ENCODE data around the gene CUX1. TPM values are rescaled to one million over a fixed set of nuclear protein-coding genes. Genes with fewer than 3 reads are reported as not detected.

The CUX1 gene
- total and polyA plus RNA-seq, 4 donors, result 40.5 to 138 (median 69.1) TPM

DNA sequence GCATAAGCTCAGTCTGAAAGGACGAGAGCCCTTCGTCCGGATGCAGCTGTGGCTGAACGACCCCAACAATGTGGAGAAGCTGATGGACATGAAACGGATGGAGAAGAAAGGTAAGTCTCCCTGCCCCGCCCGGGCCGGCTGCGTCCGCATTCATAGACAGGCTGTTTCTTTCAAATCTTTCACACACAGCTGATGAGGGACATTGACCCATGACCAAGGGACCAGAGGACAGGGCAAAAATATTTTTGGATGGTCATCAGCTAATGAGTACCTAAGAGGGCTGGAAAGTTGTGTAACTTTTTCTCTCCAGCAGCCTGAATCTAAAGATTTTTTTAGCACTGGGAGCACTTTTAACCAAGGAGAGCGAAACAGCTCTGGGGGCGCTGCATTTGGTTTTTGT lies 416.7 kb downstream of the CUX1 start:
- Histone ChIP-seq H3K9ac (ENCODE audit: insufficient read depth in 1 of 2, low read length in 2 of 2) (no peak overlapping the region), H3K9me3 (ENCODE audit: control insufficient read depth in 4 of 4, insufficient read depth in 3 of 4, low read length in 3 of 4) (no peaks in the 10 kb centered on the region), H3K36me3 (ENCODE audit: control insufficient read depth in 4 of 4, insufficient read depth in 4 of 4, low read length in 4 of 4) (peaks cover 0 to 33% (median 2%) of the 10 kb centered on the region in 4 donors), H3K4me1 (ENCODE audit: control insufficient read depth in 5 of 5, insufficient read depth in 5 of 5, low read length in 5 of 5) (no peaks in the 10 kb centered on the region), H3K27ac (ENCODE audit: low read depth in 1 of 2, low read length in 1 of 2) (no peak overlapping the region), H3K27me3 (ENCODE audit: control insufficient read depth in 3 of 3, insufficient read depth in 3 of 3, low read length in 2 of 3) (no peaks in the 10 kb centered on the region), H3K4me3 (no peak overlapping the region)
- TF ChIP-seq, protein P1, sequence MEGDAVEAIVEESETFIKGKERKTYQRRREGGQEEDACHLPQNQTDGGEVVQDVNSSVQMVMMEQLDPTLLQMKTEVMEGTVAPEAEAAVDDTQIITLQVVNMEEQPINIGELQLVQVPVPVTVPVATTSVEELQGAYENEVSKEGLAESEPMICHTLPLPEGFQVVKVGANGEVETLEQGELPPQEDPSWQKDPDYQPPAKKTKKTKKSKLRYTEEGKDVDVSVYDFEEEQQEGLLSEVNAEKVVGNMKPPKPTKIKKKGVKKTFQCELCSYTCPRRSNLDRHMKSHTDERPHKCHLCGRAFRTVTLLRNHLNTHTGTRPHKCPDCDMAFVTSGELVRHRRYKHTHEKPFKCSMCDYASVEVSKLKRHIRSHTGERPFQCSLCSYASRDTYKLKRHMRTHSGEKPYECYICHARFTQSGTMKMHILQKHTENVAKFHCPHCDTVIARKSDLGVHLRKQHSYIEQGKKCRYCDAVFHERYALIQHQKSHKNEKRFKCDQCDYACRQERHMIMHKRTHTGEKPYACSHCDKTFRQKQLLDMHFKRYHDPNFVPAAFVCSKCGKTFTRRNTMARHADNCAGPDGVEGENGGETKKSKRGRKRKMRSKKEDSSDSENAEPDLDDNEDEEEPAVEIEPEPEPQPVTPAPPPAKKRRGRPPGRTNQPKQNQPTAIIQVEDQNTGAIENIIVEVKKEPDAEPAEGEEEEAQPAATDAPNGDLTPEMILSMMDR (IDR thresholded peaks at IDR 0.05; ENCODE audit: control extremely low read depth, extremely low read depth), result no peak
- DNase-seq (no peak), ATAC-seq (ENCODE audit: insufficient read depth, low FRiP score) (no peak)
- 94 to 95% methylated on average over 12 of the region's 12 CpGs for WGBS, 2 donors

DNA sequence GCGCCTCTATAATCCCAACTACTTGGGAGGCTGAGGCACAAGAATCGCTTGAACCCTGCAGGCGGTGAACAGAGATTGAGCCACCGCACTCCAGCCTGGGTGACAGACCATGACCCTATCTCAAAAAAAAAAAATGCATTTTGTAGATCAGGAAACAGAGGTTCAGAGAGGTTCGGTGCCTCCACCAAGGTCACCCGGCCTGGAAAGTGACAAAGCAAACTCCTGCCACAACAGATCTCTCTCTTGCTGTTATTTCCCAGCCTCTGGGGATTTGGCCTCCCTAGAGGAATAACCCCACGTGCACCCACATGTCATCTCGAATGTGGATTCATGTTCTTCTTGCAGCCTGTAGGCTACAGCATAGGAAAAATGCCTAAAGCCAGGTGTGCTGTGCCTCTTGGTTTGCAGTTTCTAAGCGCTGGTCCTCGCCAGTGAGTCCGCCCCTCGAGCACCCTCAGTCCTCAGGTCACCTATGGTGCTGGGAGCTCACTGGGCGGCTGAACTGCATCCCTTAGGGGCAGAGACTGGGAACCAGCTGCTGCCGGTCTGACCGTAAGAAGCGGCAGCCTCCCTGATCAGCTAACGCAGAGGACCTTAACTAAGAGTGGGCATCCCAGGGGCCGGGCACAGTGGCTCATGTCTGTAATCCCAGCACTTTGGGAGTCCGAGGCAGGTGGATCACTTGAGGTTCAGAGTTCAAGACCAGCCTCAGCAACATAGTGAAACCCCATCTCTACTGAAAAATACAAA lies 417.6 kb downstream of the CUX1 start:
- Histone ChIP-seq H3K36me3 (ENCODE audit: control insufficient read depth in 4 of 4, insufficient read depth in 4 of 4, low read length in 4 of 4) (peaks cover 0 to 34% (median 2%) of the 10 kb centered on the region in 4 donors), H3K4me1 (ENCODE audit: control insufficient read depth in 5 of 5, insufficient read depth in 5 of 5, low read length in 5 of 5) (no peaks in the 10 kb centered on the region), H3K27me3 (ENCODE audit: control insufficient read depth in 3 of 3, insufficient read depth in 3 of 3, low read length in 2 of 3) (no peaks in the 10 kb centered on the region), H3K9me3 (ENCODE audit: control insufficient read depth in 4 of 4, insufficient read depth in 3 of 4, low read length in 3 of 4) (no peaks in the 10 kb centered on the region), H3K9ac (ENCODE audit: insufficient read depth in 1 of 2, low read length in 2 of 2) (no peak overlapping the region), H3K4me3 (no peak overlapping the region), H3K27ac (ENCODE audit: low read depth in 1 of 2, low read length in 1 of 2) (no peak overlapping the region)
- TF ChIP-seq, protein P1 (IDR thresholded peaks at IDR 0.05; ENCODE audit: control extremely low read depth, extremely low read depth), result no peak
- DNase-seq (no peak), ATAC-seq (ENCODE audit: insufficient read depth, low FRiP score) (no peak)
- 95 to 96% methylated on average over 19 of the region's 19 CpGs for WGBS, 2 donors

DNA sequence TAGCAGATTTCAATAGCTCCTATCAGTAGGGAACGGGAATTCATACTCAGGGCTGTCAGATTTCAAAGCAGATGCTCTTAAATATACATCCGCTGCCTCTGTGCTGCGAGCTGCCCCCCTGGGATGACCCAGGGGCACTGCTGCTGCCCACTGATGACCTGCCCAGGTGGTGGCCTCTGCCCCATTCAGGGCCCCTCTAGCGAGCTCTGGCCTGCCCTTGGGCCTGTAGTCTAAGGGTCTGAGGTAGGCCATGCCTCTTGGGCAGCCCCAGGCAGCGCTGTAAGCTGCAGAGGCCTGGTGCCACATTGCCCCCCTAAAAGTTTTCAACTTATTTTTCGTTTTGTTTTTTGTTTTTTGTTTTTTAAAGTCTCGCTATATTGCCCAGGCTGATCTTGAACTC lies 418.7 kb downstream of the CUX1 start:
- 96 to 97% methylated on average over 7 of the region's 7 CpGs for WGBS, 2 donors
- H3K27me3 ChIP-seq (ENCODE audit: control insufficient read depth in 3 of 3, insufficient read depth in 3 of 3, low read length in 2 of 3), result no peaks in the 10 kb centered on the region
- no peak overlapping the region for H3K27ac ChIP-seq (ENCODE audit: low read depth in 1 of 2, low read length in 1 of 2)
- peaks cover 0 to 34% (median 4%) of the 10 kb centered on the region in 4 donors for H3K36me3 ChIP-seq (ENCODE audit: control insufficient read depth in 4 of 4, insufficient read depth in 4 of 4, low read length in 4 of 4)
- no peak overlapping the region for H3K9ac ChIP-seq (ENCODE audit: insufficient read depth in 1 of 2, low read length in 2 of 2)
- no peak for ATAC-seq (ENCODE audit: insufficient read depth, low FRiP score)
- H3K4me1 ChIP-seq (ENCODE audit: control insufficient read depth in 5 of 5, insufficient read depth in 5 of 5, low read length in 5 of 5), result no peaks in the 10 kb centered on the region
- no peaks in the 10 kb centered on the region for H3K9me3 ChIP-seq (ENCODE audit: control insufficient read depth in 4 of 4, insufficient read depth in 3 of 4, low read length in 3 of 4)
- TF ChIP-seq, protein P1 (IDR thresholded peaks at IDR 0.05; ENCODE audit: control extremely low read depth, extremely low read depth), result no peak
- DNase-seq, result no peak
- H3K4me3 ChIP-seq, result no peak overlapping the region
